HepG2 (cell line): ENCODE data around the gene ANKRD11. TPM values are rescaled to one million over a fixed set of nuclear protein-coding genes. Genes with fewer than 3 reads are reported as not detected.

Source experiments
- DNMT3B ChIP-seq: conservative IDR thresholded peaks from 2 replicates; pipeline ENCODE4 v1.6.1; 2016; ENCODE audit warnings: missing biosample characterization, control low read depth
- GABPB1 ChIP-seq: IDR thresholded peaks from 2 replicates; pipeline ENCODE4 v1.6.1; 2016; ENCODE audit warnings: mild to moderate bottlenecking, missing genetic modification reagents, moderate library complexity, missing compliant biosample characterization
- MAFF ChIP-seq: IDR thresholded peaks from 2 replicates; pipeline ENCODE4 v1.6.1; 2011; ENCODE audit warnings: low read depth, low read length, improper control_type of control experiment
- MBNL3 ChIP-seq: fragments of 250-450 bp; sonication (Bioruptor Pico); conservative IDR thresholded peaks from 2 replicates; pipeline ENCODE4 v1.8.0; 2022; ENCODE audit warnings: mild to moderate bottlenecking, inconsistent platforms
- MIER2 ChIP-seq: IDR thresholded peaks from 2 replicates; pipeline ENCODE4 v1.6.1; 2016; ENCODE audit warnings: missing biosample characterization, missing genetic modification reagents
- NR2C2 ChIP-seq: sonication (generic); formaldehyde crosslinking; IDR thresholded peaks from 2 replicates; pipeline ENCODE4 v1.4.0; 2020; ENCODE audit warnings: missing genetic modification reagents, mild to moderate bottlenecking, moderate library complexity, borderline replicate concordance
- NR2F6 ChIP-seq, 2 experiments: IDR thresholded peaks; 2 replicates each; pipeline ENCODE4 v1.6.1; 2016; ENCODE audit warnings: antibody characterized with exemption in 1 of 2, mild to moderate bottlenecking in 1 of 2
- TFAP4 ChIP-seq: sonication (generic); IDR thresholded peaks from 2 replicates; pipeline ENCODE4 v1.6.1; 2016; ENCODE audit warnings: low read depth, borderline replicate concordance
- ZNF292 ChIP-seq: sonication (generic); formaldehyde crosslinking; IDR thresholded peaks from 2 replicates; pipeline ENCODE4 v1.8.1; 2022; ENCODE audit warnings: mild to moderate bottlenecking, low read depth, missing genetic modification reagents, borderline replicate concordance
- ZNF33B ChIP-seq: sonication (generic); formaldehyde crosslinking; IDR thresholded peaks from 2 replicates; pipeline ENCODE4 v1.5.1; 2020; ENCODE audit warnings: mild to moderate bottlenecking, missing genetic modification reagents
- ZSCAN9 ChIP-seq: IDR thresholded peaks from 2 replicates; pipeline ENCODE4 v1.6.1; 2016; ENCODE audit warnings: borderline replicate concordance
- polyA plus RNA-seq, 8 experiments: library from polyadenylated mRNA; depleted of rRNA in 3 of 8; stranded (reverse) in 7 of 8; unstranded in 1 of 8; fragments of >200 nt; fragmentation: Illumina TruSeq in 4 of 8; extraction: Trizol in 4 of 8; gene quantifications; 2 replicates each; pipeline versions ENCODE4 v1.2.1 to v1.2.3, GENCODE V29; 2011 to 2016; ENCODE audit warnings: low read depth in 4 of 8, missing spikeins in 1 of 8, mixed read lengths in 1 of 8; ENCODE audit not compliant: insufficient read depth in 1 of 8
- total RNA-seq, 5 experiments: library from RNA; depleted of rRNA; stranded (reverse); fragments of >200 nt; fragmentation: Illumina TruSeq; extraction: Trizol; gene quantifications; 2 replicates each; pipeline ENCODE4 v1.2.3, GENCODE V29; 2016; ENCODE audit warnings: low read depth in 1 of 5
- TF ChIP-seq, protein P1 (sequence below): sonication (generic); formaldehyde crosslinking; IDR thresholded peaks from 2 replicates; pipeline ENCODE4 v1.8.1; 2023; ENCODE audit warnings: mild to moderate bottlenecking, missing genetic modification reagents
- TF ChIP-seq, protein P2 (sequence below): sonication (generic); formaldehyde crosslinking; IDR thresholded peaks from 2 replicates; pipeline ENCODE4 v1.4.0; 2020; ENCODE audit warnings: mild to moderate bottlenecking, missing genetic modification reagents
- TF ChIP-seq, protein P3 (sequence below): IDR thresholded peaks from 2 replicates; pipeline ENCODE4 v1.6.1; 2016
- TF ChIP-seq, protein P4 (sequence below): IDR thresholded peaks from 2 replicates; pipeline ENCODE4 v1.6.1; 2012; ENCODE audit warnings: low read depth, low read length, improper control_type of control experiment

The ANKRD11 gene
- total and polyA plus RNA-seq, 2 of the 13 experiments (the other 11 are each of a cell fraction or from before 2014, with no cell fraction given) = 21.4 to 38.4 TPM

GRCh38 chr16:89490439-89491237 is at the start of gene ANKRD11 (continued):
- TF ChIP-seq ZNF292 = no peak
- no peak for TF ChIP-seq MBNL3
- TF ChIP-seq GABPB1 = peak; percentile 86
- TF ChIP-seq TFAP4 = peak; percentile 11; the same call in 1 of the 2 replicates
- no peak for TF ChIP-seq NR2F6 (IDR thresholded peaks at IDR 0.05)
- TF ChIP-seq NR2F6 (CRISPR knock-in tag; IDR thresholded peaks at IDR 0.05) = peak; percentile 12; the same call in 1 of the 2 replicates
- no peak; the same call in 1 of the 2 replicates for TF ChIP-seq DNMT3B (CRISPR knock-in tag)
- no peak for TF ChIP-seq MIER2 (CRISPR knock-in tag)
- TF ChIP-seq, protein P1, sequence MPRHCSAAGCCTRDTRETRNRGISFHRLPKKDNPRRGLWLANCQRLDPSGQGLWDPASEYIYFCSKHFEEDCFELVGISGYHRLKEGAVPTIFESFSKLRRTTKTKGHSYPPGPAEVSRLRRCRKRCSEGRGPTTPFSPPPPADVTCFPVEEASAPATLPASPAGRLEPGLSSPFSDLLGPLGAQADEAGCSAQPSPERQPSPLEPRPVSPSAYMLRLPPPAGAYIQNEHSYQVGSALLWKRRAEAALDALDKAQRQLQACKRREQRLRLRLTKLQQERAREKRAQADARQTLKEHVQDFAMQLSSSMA (CRISPR knock-in tag) = no peak; the same call in 1 of the 2 replicates
- 0 out of 2 replicates have a peak, but pooled peaks have one; percentile 26 for TF ChIP-seq ZSCAN9
- TF ChIP-seq, protein P2, sequence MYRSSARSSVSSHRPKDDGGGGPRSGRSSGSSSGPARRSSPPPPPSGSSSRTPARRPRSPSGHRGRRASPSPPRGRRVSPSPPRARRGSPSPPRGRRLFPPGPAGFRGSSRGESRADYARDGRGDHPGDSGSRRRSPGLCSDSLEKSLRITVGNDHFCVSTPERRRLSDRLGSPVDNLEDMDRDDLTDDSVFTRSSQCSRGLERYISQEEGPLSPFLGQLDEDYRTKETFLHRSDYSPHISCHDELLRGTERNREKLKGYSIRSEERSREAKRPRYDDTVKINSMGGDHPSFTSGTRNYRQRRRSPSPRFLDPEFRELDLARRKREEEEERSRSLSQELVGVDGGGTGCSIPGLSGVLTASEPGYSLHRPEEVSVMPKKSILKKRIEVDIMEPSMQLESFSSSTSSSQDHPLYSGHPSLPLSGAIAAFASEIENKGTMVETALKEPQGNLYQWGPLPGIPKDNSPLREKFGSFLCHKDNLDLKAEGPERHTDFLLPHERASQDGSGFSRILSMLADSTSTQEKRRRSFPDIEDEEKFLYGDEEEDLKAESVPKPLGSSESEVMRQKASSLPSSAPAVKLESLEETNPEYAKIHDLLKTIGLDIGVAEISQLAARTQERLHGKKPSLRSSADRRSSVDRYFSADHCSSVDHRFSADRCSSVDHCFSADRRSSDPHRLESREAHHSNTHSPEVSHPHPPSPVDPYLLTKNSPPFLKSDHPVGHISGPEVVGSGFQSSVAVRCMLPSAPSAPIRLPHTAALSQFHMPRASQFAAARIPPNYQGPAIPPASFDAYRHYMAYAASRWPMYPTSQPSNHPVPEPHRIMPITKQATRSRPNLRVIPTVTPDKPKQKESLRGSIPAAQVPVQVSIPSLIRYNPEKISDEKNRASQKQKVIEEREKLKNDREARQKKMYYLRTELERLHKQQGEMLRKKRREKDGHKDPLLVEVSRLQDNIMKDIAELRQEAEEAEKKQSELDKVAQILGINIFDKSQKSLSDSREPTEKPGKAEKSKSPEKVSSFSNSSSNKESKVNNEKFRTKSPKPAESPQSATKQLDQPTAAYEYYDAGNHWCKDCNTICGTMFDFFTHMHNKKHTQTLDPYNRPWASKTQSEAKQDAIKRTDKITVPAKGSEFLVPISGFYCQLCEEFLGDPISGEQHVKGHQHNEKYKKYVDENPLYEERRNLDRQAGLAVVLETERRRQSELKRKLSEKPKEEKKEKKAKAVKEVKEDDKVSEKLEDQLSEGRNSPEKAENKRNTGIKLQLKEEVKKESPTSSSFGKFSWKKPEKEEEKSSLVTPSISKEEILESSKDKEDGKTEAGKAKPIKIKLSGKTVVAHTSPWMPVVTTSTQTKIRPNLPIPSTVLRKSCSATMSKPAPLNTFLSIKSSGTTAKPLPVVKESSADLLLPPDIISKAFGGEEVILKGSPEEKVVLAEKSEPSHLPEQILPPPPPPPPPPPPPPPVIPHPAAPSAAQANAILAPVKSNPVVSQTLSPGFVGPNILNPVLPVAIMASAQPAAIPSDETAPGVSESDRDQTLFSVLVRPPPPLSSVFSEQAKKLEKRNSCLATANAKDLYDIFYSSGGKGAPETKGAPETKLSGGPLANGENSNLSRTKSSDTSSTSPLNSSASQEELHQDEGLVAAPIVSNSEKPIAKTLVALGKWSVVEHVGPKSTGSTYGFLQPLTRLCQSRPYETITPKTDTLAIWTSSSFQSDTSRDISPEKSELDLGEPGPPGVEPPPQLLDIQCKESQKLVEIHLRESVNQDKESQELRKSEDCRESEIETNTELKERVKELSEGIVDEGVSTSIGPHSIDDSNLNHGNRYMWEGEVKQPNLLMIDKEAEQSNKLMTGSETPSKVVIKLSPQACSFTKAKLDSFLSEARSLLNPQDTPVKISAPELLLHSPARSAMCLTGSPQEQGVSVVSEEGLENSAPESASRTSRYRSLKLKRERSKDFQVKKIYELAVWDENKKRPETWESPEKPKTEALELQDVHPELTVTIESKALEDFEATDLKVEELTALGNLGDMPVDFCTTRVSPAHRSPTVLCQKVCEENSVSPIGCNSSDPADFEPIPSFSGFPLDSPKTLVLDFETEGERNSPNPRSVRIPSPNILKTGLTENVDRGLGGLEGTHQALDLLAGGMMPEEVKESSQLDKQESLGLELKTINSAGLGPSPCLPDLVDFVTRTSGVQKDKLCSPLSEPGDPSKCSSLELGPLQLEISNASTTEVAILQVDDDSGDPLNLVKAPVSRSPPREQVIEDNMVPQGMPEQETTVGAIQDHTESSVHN = no peak
- no peak; the same call in 1 of the 2 replicates for TF ChIP-seq ZNF33B (CRISPR knock-in tag)
- TF ChIP-seq, protein P3, sequence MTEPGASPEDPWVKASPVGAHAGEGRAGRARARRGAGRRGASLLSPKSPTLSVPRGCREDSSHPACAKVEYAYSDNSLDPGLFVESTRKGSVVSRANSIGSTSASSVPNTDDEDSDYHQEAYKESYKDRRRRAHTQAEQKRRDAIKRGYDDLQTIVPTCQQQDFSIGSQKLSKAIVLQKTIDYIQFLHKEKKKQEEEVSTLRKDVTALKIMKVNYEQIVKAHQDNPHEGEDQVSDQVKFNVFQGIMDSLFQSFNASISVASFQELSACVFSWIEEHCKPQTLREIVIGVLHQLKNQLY (CRISPR knock-in tag) = peak; percentile 34; the same call in 1 of the 2 replicates
- TF ChIP-seq, protein P4, sequence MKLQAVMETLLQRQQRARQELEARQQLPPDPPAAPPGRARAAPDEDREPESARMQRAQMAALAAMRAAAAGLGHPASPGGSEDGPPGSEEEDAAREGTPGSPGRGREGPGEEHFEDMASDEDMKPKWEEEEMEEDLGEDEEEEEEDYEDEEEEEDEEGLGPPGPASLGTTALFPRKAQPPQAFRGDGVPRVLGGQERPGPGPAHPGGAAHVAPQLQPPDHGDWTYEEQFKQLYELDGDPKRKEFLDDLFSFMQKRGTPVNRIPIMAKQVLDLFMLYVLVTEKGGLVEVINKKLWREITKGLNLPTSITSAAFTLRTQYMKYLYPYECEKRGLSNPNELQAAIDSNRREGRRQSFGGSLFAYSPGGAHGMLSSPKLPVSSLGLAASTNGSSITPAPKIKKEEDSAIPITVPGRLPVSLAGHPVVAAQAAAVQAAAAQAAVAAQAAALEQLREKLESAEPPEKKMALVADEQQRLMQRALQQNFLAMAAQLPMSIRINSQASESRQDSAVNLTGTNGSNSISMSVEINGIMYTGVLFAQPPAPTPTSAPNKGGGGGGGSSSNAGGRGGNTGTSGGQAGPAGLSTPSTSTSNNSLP = no peak
- TF ChIP-seq NR2C2 (CRISPR knock-in tag) = peak; percentile 78
- TF ChIP-seq MAFF = no peak
